Skeletal muscle satellite cell (primary cell): ENCODE data around the gene ASCL2.
A peak's percentile ranks its signal among the peaks of the same experiment; 100 is the strongest.

Source experiments
- H3K27me3 ChIP-seq: 2 replicates; pipeline ENCODE4 v1.7.0; 2013; ENCODE audit warnings: low read length; ENCODE audit not compliant: control insufficient read depth, insufficient read depth
- H3K36me3 ChIP-seq: 2 replicates; pipeline ENCODE4 v1.7.0; 2013; ENCODE audit warnings: mild to moderate bottlenecking, control low read depth, low read length; ENCODE audit not compliant: insufficient read depth
- H3K4me1 ChIP-seq: 2 replicates; pipeline ENCODE4 v1.7.0; 2013; ENCODE audit warnings: low read length; ENCODE audit not compliant: control insufficient read depth, insufficient read depth
- H3K4me2 ChIP-seq: 2 replicates; pipeline ENCODE4 v1.7.0; 2013; ENCODE audit warnings: mild to moderate bottlenecking, low read length
- H3K4me3 ChIP-seq: 2 replicates; pipeline ENCODE4 v1.7.0; 2013; ENCODE audit warnings: low read length
- H3K9ac ChIP-seq: 2 replicates; pipeline ENCODE4 v1.7.0; 2013; ENCODE audit warnings: mild to moderate bottlenecking, low read depth, low read length, moderate library complexity
- H3K9me3 ChIP-seq: replicated peaks from 2 replicates; pipeline ENCODE4 v1.7.0; 2013; ENCODE audit warnings: mild to moderate bottlenecking, control low read depth, low read length

Gene ASCL2

DNA sequence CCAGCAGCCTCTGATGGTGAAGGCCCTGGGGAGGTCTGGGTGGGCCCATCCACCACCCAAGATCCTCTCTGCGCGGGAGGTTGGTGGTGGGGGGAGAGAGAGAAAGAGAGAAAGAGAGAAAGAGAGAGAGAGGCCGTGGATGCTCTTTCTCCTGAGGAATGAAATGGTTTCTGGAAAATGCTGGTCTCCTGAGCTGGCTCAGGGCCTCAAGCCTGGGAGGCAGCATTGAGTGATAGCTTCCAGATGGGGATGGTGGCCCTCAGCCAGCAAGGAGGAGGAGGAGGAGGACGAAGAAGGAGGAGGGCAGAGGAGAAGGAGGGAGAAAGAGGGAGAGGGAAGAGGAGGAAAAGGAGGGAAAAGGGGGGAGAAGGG, 36.0 kb upstream of the ASCL2 start:
- H3K4me1 ChIP-seq = peaks cover 14% of the 10 kb centered on the region
- no peaks in the 10 kb centered on the region for H3K36me3 ChIP-seq
- peaks cover 6% of the 10 kb centered on the region for H3K27me3 ChIP-seq
- H3K9me3 ChIP-seq = no peaks in the 10 kb centered on the region
- H3K4me2 ChIP-seq = peak overlapping the region; percentile 24
- no peak overlapping the region for H3K9ac ChIP-seq
- no peak overlapping the region for H3K4me3 ChIP-seq

DNA sequence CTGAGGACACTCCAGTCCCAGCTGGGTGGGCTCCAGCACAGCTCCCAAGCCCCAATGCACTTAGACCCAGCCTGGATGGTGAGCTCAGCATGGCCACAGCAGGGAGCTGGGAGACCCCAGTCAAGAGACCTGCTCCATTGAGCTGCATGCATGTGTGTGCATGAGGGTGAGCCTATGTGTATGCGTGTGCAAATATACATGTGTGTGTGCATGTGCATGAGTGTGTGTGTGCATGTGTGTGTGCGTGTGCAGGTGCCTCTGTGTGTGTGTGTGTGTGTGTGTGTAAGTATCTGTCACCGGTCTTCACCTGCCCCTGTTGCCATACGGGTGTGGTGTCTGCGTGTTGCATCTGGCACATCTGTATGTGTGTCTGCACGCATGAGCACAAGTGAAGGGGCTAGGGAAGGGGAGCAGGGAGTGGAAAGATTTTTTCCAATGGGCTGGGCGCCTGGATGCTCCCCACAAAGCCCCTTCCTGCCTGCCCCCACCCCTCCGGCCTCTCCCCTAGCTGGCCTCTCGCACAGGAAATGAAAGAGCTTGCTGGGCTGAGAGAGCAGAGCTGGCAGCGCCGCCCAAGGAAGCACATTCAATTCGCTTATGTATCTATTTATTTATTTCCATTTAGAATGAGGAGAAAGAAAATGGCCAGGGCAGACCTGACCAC, 35.5 kb upstream of the ASCL2 start:
- no peaks in the 10 kb centered on the region for H3K9me3 ChIP-seq
- H3K36me3 ChIP-seq = no peaks in the 10 kb centered on the region
- peaks cover 14% of the 10 kb centered on the region for H3K4me1 ChIP-seq
- no peak overlapping the region for H3K9ac ChIP-seq
- peak overlapping the region; percentile 24 for H3K4me2 ChIP-seq
- H3K4me3 ChIP-seq = no peak overlapping the region
- peaks cover 6% of the 10 kb centered on the region for H3K27me3 ChIP-seq

DNA sequence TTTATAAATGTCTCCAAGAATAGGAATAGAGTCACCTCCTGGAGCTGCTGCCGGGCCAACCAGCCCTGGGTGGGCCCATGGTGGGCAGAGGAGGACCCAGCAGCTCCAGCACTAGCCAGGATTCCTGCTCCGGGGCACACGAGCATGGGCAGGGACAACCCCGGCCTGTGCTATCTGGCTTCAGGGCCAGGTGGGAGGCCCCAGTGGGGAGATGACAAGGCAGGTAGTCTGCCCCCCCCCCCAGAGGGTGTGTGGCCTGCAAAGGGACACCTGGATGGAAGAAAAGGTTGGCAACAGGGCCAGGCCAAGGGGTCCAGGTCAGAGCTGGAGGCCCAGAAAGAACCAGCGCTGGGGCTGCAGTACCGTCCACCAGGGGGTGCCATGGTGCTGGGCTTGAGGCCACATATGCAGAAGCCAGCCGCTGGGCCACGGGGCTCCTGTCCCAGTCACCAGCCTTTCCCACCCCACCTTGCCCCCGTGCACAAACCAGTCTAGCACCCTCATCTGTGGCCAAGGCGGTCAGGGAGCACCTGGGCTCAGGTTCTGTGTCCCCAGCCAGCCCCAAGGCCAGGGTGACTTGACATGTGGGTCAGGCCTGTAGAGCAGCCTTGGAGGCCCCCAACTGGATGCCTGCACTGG, 34.9 kb upstream of the ASCL2 start:
- Histone ChIP-seq H3K36me3 (no peaks in the 10 kb centered on the region), H3K9ac (no peak overlapping the region), H3K4me1 (peaks cover 14% of the 10 kb centered on the region), H3K27me3 (peaks cover 6% of the 10 kb centered on the region), H3K9me3 (no peaks in the 10 kb centered on the region), H3K4me3 (no peak overlapping the region), H3K4me2 (no peak overlapping the region)

DNA sequence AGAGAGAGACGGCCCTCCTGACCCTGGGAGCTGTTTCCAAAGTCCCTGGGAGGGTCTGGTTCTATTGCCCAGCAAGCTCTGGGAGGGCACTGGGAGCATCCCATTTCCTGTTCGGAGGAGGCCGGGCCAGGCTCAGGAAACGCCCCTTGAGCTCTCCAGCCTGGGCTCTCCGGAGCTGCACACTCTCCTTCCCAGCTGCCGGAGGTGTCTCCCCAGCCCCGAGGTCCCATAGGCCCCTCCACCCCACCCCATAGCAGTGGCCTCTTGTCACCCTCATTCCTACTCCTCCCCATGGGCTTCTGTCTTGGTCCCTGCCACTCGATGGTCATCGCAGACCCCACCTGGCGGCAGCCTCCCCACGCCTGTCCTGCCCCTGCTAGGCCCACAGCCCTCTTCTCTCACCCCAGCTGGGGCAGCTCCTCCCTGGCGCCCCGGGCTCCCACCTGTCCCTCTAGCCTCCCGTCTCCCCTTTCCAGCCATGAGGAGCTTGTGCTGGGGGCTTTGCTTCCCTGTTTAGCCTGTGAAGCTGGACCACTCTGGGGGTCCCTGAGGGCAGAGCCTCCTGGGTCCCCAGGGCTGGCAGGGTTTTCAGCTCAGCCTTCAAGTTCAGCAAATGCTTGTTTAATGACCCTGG, 34.2 kb upstream of the ASCL2 start:
- H3K4me2 ChIP-seq = no peak overlapping the region
- no peaks in the 10 kb centered on the region for H3K9me3 ChIP-seq
- no peaks in the 10 kb centered on the region for H3K36me3 ChIP-seq
- peaks cover 6% of the 10 kb centered on the region for H3K27me3 ChIP-seq
- H3K9ac ChIP-seq = no peak overlapping the region
- peaks cover 14% of the 10 kb centered on the region for H3K4me1 ChIP-seq
- no peak overlapping the region for H3K4me3 ChIP-seq

- Histone ChIP-seq H3K36me3 (no peaks in the 10 kb centered on the region), H3K27me3 (peaks cover 10% of the 10 kb centered on the region), H3K4me3 (no peak overlapping the region), H3K9me3 (no peaks in the 10 kb centered on the region), H3K4me2 (no peak overlapping the region), H3K4me1 (peaks cover 14% of the 10 kb centered on the region), H3K9ac (no peak overlapping the region)
Measured at GRCh38 chr11:2303627-2304505, 33.5 kb upstream of the ASCL2 start.

DNA sequence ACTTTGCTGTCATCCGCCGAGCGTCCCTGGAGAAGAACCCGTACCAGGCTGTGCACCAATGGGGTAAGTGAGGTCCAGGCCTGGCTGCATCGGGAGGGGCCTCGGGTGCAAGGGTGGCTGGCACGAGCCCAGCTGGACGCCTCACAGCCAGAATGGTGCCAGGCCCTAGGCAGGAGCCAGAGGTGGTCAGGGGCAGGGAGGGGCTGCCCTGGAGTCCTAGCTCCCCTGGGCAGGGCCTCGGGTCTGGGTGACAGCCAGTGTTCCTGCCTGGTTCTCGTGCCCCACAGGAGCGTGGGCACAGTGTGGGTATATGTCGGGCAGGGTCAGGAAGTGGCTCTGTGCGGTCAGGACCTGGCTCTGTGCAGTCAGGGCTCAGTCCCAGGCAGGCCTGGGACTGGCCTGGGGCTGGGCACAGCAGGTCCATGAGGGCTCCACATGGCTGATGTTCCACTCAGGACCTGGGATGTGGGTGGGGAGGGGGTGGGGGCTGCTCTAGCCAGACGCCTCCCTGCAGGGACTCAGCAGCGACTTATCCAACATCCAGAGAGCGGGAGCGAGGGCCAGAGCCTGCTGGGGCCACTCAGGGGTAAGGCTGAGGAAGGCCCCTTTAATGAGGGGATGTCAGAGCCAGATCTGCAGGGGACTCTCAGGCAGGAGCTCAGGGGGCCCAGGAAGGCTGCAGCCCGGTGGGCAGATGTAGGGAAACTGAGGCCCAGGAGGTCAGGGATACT, 32.7 kb upstream of the ASCL2 start:
- Histone ChIP-seq H3K36me3 (no peaks in the 10 kb centered on the region), H3K4me2 (no peak overlapping the region), H3K9ac (no peak overlapping the region), H3K4me1 (peaks cover 14% of the 10 kb centered on the region), H3K4me3 (no peak overlapping the region), H3K9me3 (no peaks in the 10 kb centered on the region), H3K27me3 (peaks cover 10% of the 10 kb centered on the region)

DNA sequence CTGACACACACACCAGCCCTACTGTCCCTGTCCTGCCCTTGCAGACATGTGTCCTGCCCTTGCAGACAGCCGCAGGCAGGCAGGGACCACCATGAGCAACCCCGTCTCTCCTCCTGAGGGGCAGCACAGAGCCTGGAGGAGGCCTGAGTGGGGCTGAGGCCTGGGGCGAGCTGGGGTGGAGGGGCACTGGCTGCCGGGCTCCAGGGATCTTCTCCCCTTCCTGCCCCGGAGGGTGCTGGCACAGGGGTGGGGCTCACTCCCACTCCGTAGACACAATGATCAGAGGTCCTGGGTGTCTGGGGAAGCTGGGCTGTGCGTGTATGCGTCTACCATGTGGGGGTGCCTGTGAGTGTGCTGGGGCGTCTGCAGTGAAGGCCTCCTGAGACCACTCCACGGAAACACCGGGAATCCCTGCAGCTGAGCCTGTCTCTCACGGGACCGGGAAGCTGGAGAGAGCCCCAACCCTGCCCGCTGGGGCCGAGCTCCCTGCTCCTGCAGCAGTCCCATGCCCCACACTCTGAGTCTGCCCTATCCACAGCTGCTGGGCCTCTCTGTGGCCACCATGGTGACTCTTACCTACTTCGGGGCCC, 32.0 kb upstream of the ASCL2 start:
- no peak overlapping the region for H3K4me2 ChIP-seq
- H3K4me3 ChIP-seq = no peak overlapping the region
- H3K4me1 ChIP-seq = peaks cover 14% of the 10 kb centered on the region
- H3K27me3 ChIP-seq = peaks cover 13% of the 10 kb centered on the region
- no peaks in the 10 kb centered on the region for H3K36me3 ChIP-seq
- no peaks in the 10 kb centered on the region for H3K9me3 ChIP-seq
- H3K9ac ChIP-seq = no peak overlapping the region

DNA sequence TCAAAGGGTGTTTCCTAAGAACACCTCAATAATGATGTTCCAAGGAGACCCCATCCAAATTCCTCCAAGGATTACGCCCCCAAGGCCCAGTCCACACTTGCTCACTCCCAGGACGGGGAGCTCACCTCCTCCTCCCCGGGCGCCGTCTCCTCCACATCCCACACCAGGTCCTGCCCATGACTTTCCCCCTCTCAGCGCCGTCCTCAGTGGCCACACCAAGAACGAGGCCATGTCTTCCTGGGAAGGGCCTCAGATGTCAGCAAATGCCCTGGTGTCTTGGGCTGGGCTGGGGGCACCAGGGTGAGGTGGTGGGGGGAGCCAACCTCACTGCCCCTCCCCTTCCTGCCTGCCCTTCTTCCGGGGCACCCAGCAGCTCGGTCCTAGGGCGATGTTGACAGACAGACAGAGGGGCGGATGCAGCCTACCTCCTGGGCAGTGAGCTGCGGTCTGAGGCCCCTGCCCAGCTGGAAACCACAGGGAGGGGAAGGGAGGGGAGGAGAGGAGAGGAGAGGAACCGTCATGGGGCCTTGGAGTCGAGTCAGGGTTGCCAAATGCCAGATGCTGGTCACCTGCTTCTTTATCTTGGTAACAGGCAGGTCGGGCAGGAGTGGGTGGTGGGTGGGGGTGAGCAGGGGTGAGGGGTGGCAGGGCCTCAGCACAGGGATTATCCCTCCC, 31.4 kb upstream of the ASCL2 start, which contains the start of the genes C11orf21 and TSPAN32:
Gene C11orf21, minus strand, starts transcription at position 288 of the 675 bp plus-strand sequence. Its CDS starts 110 bp downstream, at position 178.
Gene TSPAN32, plus strand, starts transcription at position 383 of the 675 bp plus-strand sequence. Its CDS starts 137 bp downstream, at position 520.
- Histone ChIP-seq H3K4me3 (no peak within 1 kb of the TSS), H3K4me1 (peaks cover 14% of the 10 kb centered on the region), H3K4me2 (no peak within 1 kb of the TSS), H3K36me3 (no peaks in the 10 kb centered on the region), H3K27me3 (peaks cover 13% of the 10 kb centered on the region), H3K9me3 (no peaks in the 10 kb centered on the region), H3K9ac (no peak within 1 kb of the TSS)

DNA sequence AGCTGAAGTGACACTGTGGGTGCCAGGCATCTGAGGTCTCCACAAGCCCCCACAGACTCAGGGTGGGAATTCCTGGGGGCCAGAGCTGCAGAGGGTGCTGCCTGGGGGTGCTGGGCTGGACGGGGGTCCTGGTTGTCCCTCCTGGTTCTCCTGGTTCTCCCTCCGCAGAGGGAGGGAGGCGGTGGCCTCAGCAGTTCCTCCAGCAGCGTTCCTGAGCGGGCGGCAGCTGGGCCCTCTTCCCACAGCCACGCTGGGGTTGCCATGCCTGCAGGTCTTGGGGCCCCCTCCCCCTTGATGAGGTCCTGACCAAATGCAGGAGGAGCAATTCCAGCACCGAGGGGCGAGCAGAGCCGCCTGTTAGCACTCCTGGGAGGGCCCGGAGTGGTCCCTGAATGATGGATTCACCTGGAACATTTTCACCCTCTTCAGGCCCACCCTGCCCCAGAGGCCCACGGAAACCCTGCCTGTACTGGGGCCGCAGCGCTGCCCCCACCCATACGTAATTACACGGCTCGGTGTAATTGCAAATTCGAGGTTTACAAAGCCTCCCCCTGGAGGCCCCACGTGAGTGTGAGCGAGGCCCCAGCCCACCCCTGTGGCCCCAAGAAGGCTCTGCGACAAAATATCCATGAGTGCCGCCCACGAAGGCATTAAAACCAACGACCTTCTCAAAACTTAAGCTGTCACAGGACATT, 30.7 kb upstream of the ASCL2 start:
- Histone ChIP-seq H3K9me3 (no peaks in the 10 kb centered on the region), H3K27me3 (peaks cover 17% of the 10 kb centered on the region), H3K9ac (no peak overlapping the region), H3K36me3 (no peaks in the 10 kb centered on the region), H3K4me1 (peaks cover 10% of the 10 kb centered on the region), H3K4me3 (no peak overlapping the region), H3K4me2 (no peak overlapping the region)
